WTC11 (cell line): Measurements from ENCODE around the gene ENTREP3.

Source experiments
- AFF4 ChIP-seq: sonication (generic); formaldehyde crosslinking; IDR thresholded peaks from 2 replicates; pipeline ENCODE4 v1.8.1; 2023; ENCODE audit warnings: mild to moderate bottlenecking, missing genetic modification reagents, borderline replicate concordance
- CREB1 ChIP-seq: sonication (generic); formaldehyde crosslinking; IDR thresholded peaks from 2 replicates; pipeline ENCODE4 v1.8.0; 2023; ENCODE audit warnings: mild to moderate bottlenecking, missing genetic modification reagents
- CTCF ChIP-seq: fragments of 200-600 bp; IDR thresholded peaks from 2 replicates; pipeline ENCODE4 v1.8.0; 2022; ENCODE audit warnings: antibody characterized with exemption
- ESRRA ChIP-seq: sonication (generic); formaldehyde crosslinking; IDR thresholded peaks from 2 replicates; pipeline ENCODE4 v1.8.1; 2022; ENCODE audit warnings: mild to moderate bottlenecking, missing genetic modification reagents, borderline replicate concordance
- FOXJ3 ChIP-seq: sonication (generic); formaldehyde crosslinking; IDR thresholded peaks from 2 replicates; pipeline ENCODE4 v1.9.0; 2021; ENCODE audit warnings: missing genetic modification reagents, mild to moderate bottlenecking, borderline replicate concordance
- NFYB ChIP-seq: sonication (generic); formaldehyde crosslinking; conservative IDR thresholded peaks from 2 replicates; pipeline ENCODE4 v1.8.0; 2022; ENCODE audit warnings: low read depth, missing genetic modification reagents
- NR1H2 ChIP-seq: sonication (generic); formaldehyde crosslinking; IDR thresholded peaks from 2 replicates; pipeline ENCODE4 v1.9.0; 2021; ENCODE audit warnings: mild to moderate bottlenecking, moderate library complexity, missing genetic modification reagents
- OVOL2 ChIP-seq: fragments of 250-450 bp; sonication (Bioruptor Pico); IDR thresholded peaks from 2 replicates; pipeline ENCODE4 v1.9.0; 2021; ENCODE audit warnings: mild to moderate bottlenecking, borderline replicate concordance
- TF ChIP-seq, protein P1 (sequence below): sonication (generic); formaldehyde crosslinking; IDR thresholded peaks from 2 replicates; pipeline ENCODE4 v1.8.1; 2023; ENCODE audit warnings: mild to moderate bottlenecking, missing genetic modification reagents, moderate library complexity
- TF ChIP-seq, protein P2 (sequence below): sonication (generic); formaldehyde crosslinking; IDR thresholded peaks from 2 replicates; pipeline ENCODE4 v1.8.1; 2023; ENCODE audit warnings: mild to moderate bottlenecking, moderate library complexity, missing genetic modification reagents
- TF ChIP-seq, protein P3 (sequence below): sonication (generic); formaldehyde crosslinking; IDR thresholded peaks from 2 replicates; pipeline ENCODE4 v1.8.1; 2022; ENCODE audit warnings: missing genetic modification reagents, borderline replicate concordance
- TF ChIP-seq, protein P4 (sequence below): sonication (generic); formaldehyde crosslinking; IDR thresholded peaks from 2 replicates; pipeline ENCODE4 v1.8.0; 2023; ENCODE audit warnings: missing genetic modification reagents, mild to moderate bottlenecking, borderline replicate concordance
- TF ChIP-seq, protein P5 (sequence below): sonication (generic); formaldehyde crosslinking; IDR thresholded peaks from 2 replicates; pipeline ENCODE4 v1.8.1; 2023; ENCODE audit warnings: mild to moderate bottlenecking, missing genetic modification reagents, moderate library complexity

- TF ChIP-seq NFYB (no peak), CTCF (no peak), AFF4 (CRISPR knock-in tag) (no peak), OVOL2 (CRISPR knock-in tag) (no peak), FOXJ3 (CRISPR knock-in tag) (no peak), CREB1 (no peak), NR1H2 (CRISPR knock-in tag) (no peak), ESRRA (CRISPR knock-in tag) (no peak)
- TF ChIP-seq, protein P1, sequence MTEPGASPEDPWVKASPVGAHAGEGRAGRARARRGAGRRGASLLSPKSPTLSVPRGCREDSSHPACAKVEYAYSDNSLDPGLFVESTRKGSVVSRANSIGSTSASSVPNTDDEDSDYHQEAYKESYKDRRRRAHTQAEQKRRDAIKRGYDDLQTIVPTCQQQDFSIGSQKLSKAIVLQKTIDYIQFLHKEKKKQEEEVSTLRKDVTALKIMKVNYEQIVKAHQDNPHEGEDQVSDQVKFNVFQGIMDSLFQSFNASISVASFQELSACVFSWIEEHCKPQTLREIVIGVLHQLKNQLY (CRISPR knock-in tag): no peak
- TF ChIP-seq, protein P2, sequence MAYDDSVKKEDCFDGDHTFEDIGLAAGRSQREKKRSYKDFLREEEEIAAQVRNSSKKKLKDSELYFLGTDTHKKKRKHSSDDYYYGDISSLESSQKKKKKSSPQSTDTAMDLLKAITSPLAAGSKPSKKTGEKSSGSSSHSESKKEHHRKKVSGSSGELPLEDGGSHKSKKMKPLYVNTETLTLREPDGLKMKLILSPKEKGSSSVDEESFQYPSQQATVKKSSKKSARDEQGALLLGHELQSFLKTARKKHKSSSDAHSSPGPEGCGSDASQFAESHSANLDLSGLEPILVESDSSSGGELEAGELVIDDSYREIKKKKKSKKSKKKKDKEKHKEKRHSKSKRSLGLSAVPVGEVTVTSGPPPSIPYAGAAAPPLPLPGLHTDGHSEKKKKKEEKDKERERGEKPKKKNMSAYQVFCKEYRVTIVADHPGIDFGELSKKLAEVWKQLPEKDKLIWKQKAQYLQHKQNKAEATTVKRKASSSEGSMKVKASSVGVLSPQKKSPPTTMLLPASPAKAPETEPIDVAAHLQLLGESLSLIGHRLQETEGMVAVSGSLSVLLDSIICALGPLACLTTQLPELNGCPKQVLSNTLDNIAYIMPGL (CRISPR knock-in tag): peak; percentile 77; the same call in 1 of the 2 replicates
- TF ChIP-seq, protein P3, sequence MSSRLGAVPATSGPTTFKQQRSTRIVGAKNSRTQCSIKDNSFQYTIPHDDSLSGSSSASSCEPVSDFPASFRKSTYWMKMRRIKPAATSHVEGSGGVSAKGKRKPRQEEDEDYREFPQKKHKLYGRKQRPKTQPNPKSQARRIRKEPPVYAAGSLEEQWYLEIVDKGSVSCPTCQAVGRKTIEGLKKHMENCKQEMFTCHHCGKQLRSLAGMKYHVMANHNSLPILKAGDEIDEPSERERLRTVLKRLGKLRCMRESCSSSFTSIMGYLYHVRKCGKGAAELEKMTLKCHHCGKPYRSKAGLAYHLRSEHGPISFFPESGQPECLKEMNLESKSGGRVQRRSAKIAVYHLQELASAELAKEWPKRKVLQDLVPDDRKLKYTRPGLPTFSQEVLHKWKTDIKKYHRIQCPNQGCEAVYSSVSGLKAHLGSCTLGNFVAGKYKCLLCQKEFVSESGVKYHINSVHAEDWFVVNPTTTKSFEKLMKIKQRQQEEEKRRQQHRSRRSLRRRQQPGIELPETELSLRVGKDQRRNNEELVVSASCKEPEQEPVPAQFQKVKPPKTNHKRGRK: no peak
- TF ChIP-seq, protein P4, sequence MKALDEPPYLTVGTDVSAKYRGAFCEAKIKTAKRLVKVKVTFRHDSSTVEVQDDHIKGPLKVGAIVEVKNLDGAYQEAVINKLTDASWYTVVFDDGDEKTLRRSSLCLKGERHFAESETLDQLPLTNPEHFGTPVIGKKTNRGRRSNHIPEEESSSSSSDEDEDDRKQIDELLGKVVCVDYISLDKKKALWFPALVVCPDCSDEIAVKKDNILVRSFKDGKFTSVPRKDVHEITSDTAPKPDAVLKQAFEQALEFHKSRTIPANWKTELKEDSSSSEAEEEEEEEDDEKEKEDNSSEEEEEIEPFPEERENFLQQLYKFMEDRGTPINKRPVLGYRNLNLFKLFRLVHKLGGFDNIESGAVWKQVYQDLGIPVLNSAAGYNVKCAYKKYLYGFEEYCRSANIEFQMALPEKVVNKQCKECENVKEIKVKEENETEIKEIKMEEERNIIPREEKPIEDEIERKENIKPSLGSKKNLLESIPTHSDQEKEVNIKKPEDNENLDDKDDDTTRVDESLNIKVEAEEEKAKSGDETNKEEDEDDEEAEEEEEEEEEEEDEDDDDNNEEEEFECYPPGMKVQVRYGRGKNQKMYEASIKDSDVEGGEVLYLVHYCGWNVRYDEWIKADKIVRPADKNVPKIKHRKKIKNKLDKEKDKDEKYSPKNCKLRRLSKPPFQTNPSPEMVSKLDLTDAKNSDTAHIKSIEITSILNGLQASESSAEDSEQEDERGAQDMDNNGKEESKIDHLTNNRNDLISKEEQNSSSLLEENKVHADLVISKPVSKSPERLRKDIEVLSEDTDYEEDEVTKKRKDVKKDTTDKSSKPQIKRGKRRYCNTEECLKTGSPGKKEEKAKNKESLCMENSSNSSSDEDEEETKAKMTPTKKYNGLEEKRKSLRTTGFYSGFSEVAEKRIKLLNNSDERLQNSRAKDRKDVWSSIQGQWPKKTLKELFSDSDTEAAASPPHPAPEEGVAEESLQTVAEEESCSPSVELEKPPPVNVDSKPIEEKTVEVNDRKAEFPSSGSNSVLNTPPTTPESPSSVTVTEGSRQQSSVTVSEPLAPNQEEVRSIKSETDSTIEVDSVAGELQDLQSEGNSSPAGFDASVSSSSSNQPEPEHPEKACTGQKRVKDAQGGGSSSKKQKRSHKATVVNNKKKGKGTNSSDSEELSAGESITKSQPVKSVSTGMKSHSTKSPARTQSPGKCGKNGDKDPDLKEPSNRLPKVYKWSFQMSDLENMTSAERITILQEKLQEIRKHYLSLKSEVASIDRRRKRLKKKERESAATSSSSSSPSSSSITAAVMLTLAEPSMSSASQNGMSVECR (CRISPR knock-in tag): no peak
- TF ChIP-seq, protein P5, sequence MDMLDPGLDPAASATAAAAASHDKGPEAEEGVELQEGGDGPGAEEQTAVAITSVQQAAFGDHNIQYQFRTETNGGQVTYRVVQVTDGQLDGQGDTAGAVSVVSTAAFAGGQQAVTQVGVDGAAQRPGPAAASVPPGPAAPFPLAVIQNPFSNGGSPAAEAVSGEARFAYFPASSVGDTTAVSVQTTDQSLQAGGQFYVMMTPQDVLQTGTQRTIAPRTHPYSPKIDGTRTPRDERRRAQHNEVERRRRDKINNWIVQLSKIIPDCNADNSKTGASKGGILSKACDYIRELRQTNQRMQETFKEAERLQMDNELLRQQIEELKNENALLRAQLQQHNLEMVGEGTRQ (CRISPR knock-in tag): no peak
These were observed 17.4 kb upstream of the ENTREP3 start for GRCh38 chr1:155272466-155273342.
